ENCODE measurements around the gene MAP2K7.

DNA sequence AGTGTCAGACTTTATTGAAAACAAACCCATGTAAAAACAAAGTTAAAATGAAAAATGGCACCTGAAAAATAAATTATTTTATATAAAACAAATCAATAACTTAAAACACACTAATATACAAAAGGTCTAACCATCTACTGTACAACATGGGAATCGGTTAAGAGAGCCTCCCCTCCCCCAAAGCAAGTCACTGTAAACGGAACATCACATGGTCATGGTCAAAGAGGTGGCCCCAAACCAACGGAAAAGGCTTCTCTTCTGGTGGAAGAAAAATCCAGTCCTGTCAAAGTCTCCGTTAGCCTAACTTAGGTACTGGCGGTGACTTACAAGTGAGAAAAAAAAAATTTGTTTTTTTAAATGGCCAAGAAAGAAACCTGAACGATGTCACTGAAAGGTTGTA, 55.5 kb downstream of the MAP2K7 start:
- TF ChIP-seq, protein P1, sequence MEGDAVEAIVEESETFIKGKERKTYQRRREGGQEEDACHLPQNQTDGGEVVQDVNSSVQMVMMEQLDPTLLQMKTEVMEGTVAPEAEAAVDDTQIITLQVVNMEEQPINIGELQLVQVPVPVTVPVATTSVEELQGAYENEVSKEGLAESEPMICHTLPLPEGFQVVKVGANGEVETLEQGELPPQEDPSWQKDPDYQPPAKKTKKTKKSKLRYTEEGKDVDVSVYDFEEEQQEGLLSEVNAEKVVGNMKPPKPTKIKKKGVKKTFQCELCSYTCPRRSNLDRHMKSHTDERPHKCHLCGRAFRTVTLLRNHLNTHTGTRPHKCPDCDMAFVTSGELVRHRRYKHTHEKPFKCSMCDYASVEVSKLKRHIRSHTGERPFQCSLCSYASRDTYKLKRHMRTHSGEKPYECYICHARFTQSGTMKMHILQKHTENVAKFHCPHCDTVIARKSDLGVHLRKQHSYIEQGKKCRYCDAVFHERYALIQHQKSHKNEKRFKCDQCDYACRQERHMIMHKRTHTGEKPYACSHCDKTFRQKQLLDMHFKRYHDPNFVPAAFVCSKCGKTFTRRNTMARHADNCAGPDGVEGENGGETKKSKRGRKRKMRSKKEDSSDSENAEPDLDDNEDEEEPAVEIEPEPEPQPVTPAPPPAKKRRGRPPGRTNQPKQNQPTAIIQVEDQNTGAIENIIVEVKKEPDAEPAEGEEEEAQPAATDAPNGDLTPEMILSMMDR (conservative IDR thresholded peaks at IDR 0.05): no peak
- TF ChIP-seq ZFX (IDR thresholded peaks at IDR 0.05): no peak
